ENCODE data around the gene MAML2. TPM values are rescaled to one million over a fixed set of nuclear protein-coding genes. Genes with fewer than 3 reads are reported as not detected.

MAML2 gene
- total and polyA plus RNA-seq, 9 of the 15 experiments (the other 6 are each of a cell fraction or from before 2014, with no cell fraction given): 0.79 to 6.8 (median 4.8) TPM

- H3K36me3 ChIP-seq (ENCODE audit: control insufficient read depth, insufficient read depth, low read length): peaks cover 33% of the 10 kb centered on the region
- in situ Hi-C loops (cut with MboI): no loop called here
Observed at GRCh38 chr11:96356848-96357247, 13.9 kb upstream of the MAML2 start.

More at GRCh38 chr11:96356848-96357247, 13.9 kb upstream of the MAML2 start:
- ChIA-PET CTCF (ENCODE audit: low intra/inter-chr PET ratio) (no interaction called here), POLR2A (no interaction called here)
- Histone ChIP-seq H3K9me1 (ENCODE audit: control insufficient read depth, insufficient read depth, low read length) (no peaks in the 10 kb centered on the region), H4K20me1 (replicated peaks; ENCODE audit: control insufficient read depth, insufficient read depth, low read length) (no peaks in the 10 kb centered on the region), H3K4me3 (no peak overlapping the region), H2AFZ (ENCODE audit: low read depth, low read length) (no peak overlapping the region), H3K4me1 (replicated peaks in 1 of 2; ENCODE audit: control insufficient read depth in 2 of 2, insufficient read depth in 2 of 2, low read length in 2 of 2) (peaks cover 0 to 7% of the 10 kb centered on the region in 2 experiments; a peak in 2 of 5 replicates), H3K79me2 (ENCODE audit: control insufficient read depth, insufficient read depth, low read length) (no peaks in the 10 kb centered on the region), H3K9me3 (replicated peaks; ENCODE audit: control insufficient read depth, insufficient read depth, low read depth, low read length) (no peaks in the 10 kb centered on the region; the same call in 1 of the 2 replicates), H3K27ac (ENCODE audit: extremely low read depth, low read depth, low read length) (no peak overlapping the region), H3K9ac (ENCODE audit: insufficient read depth in 1 of 2, low read depth in 2 of 2, low read length in 2 of 2) (no peak overlapping the region), H3K27me3 (ENCODE audit: control insufficient read depth in 2 of 2, insufficient read depth in 2 of 2, low read length in 2 of 2) (no peaks in the 10 kb centered on the region), H3K4me2 (ENCODE audit: insufficient read depth, low read length) (no peak overlapping the region)
- ATAC-seq (no peak), FAIRE-seq (no peak), DNase-seq (ENCODE audit: extremely low read depth in 1 of 4, low spot score in 3 of 4) (no peak)
- TF ChIP-seq PRMT5 (CRISPR knock-in tag; IDR thresholded peaks at IDR 0.05) (no peak), IRF2 (CRISPR knock-in tag; IDR thresholded peaks at IDR 0.05) (no peak), NFE2L1 (tag; IDR thresholded peaks at IDR 0.05; ENCODE audit: borderline replicate concordance, low read depth) (no peak), SRF (CRISPR knock-in tag; IDR thresholded peaks at IDR 0.05) (no peak), ZNF830 (CRISPR knock-in tag; IDR thresholded peaks at IDR 0.05) (no peak), CHD2 (IDR thresholded peaks at IDR 0.05; ENCODE audit: low read depth, low read length) (no peak), DLX4 (CRISPR knock-in tag; IDR thresholded peaks at IDR 0.05) (no peak), ZNF592 (IDR thresholded peaks at IDR 0.05) (no peak), ZNF3 (CRISPR knock-in tag; IDR thresholded peaks at IDR 0.05) (no peak), PRPF4 (IDR thresholded peaks at IDR 0.05; ENCODE audit: insufficient read depth, low read depth, low read length, poor library complexity, severe bottlenecking) (no peak), ARHGAP35 (IDR thresholded peaks at IDR 0.05; ENCODE audit: partially characterized antibody) (no peak), CBFB (CRISPR knock-in tag; IDR thresholded peaks at IDR 0.05) (no peak)
- no TSS peak for BruUV-seq (replicated peaks)
- WGBS (ENCODE audit: insufficient coverage, low coverage, missing lambda C conversion rate): 98% methylated on average over 4 of the region's 4 CpGs
- intact Hi-C loops (cut with micrococcal nuclease): no loop called here

Measured in K562 (cell line).